Measurements from ENCODE around the gene FBXW7.
"Not testable (repeated sequence)": the region's sequence is repeated elsewhere in the genome, so short reads cannot be mapped to it uniquely, and the experiment has no call there.

FBXW7 gene

DNA sequence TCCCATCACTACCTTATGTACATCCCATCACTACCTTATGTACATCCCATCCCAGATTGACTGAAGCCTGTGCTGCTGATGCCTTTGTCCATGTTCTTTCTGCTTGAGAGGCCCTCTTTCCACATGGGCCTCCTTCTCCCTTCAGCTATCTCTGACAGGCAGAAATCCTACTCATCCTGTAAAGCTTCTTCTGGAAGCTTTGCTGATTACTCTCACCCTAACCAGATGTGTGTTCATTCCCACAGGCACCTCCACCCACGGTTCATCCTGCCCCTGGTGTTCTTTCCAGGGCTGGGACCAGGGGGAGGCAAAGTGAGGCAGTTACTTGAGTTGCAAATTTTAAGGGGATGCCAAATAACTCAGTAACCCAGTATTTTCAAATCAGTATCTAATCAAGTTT lies 22.5 kb upstream of the FBXW7 start:
- H3K4me1 ChIP-seq: no peaks in the 10 kb centered on the region
- no peak for DNase-seq
- H3K36me3 ChIP-seq: no peaks in the 10 kb centered on the region
- TF ChIP-seq CTCF (IDR thresholded peaks at IDR 0.05): no peak
- no peak overlapping the region for H3K27ac ChIP-seq
- intact Hi-C loops (cut with DNase I; ENCODE audit: low total_unique reads): no loop called here
- no peaks in the 10 kb centered on the region for H3K27me3 ChIP-seq
- H3K4me3 ChIP-seq: no peak overlapping the region
- no peaks in the 10 kb centered on the region for H3K9me3 ChIP-seq

- intact Hi-C loops (cut with DNase I; ENCODE audit: low total_unique reads): no loop called here
- Histone ChIP-seq H3K9me3 (no peaks in the 10 kb centered on the region), H3K27ac (no peak overlapping the region), H3K4me3 (no peak overlapping the region), H3K4me1 (no peaks in the 10 kb centered on the region), H3K36me3 (no peaks in the 10 kb centered on the region), H3K27me3 (no peaks in the 10 kb centered on the region)
- no peak for DNase-seq
- no peak for TF ChIP-seq CTCF (IDR thresholded peaks at IDR 0.05)
Measured at GRCh38 chr4:152556834-152557233, 20.9 kb upstream of the FBXW7 start.

DNA sequence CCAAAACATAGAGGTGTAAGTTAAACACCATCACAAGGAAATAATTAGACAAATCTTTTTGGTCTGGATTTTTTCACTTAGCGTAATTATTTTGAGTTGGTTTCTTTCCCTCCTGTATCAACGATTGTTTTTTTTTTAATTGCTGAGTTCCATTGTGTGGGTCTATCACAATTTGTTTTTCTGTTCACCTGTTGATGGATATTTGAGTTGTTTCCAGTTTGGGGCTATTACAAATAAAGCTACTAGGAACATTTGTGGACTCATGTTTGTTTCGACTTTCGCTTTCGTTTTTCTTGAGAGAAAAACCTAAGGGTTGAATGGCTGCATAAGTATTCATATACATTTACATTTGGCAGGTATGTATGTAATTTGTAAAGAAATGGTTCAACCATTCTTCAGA lies 20.4 kb upstream of the FBXW7 start:
- H3K36me3 ChIP-seq: no peaks in the 10 kb centered on the region
- no peak overlapping the region for H3K27ac ChIP-seq
- TF ChIP-seq CTCF (IDR thresholded peaks at IDR 0.05): no peak
- DNase-seq: no peak
- no peaks in the 10 kb centered on the region for H3K4me1 ChIP-seq
- intact Hi-C loops (cut with DNase I; ENCODE audit: low total_unique reads): no loop called here
- H3K27me3 ChIP-seq: no peaks in the 10 kb centered on the region
- H3K4me3 ChIP-seq: no peak overlapping the region
- H3K9me3 ChIP-seq: no peaks in the 10 kb centered on the region

- no peaks in the 10 kb centered on the region for H3K4me1 ChIP-seq
- intact Hi-C loops (cut with DNase I; ENCODE audit: low total_unique reads): no loop called here
- no peaks in the 10 kb centered on the region for H3K36me3 ChIP-seq
- no peak for TF ChIP-seq CTCF (IDR thresholded peaks at IDR 0.05)
- no peak for DNase-seq
- H3K9me3 ChIP-seq: no peaks in the 10 kb centered on the region
- H3K27ac ChIP-seq: no peak overlapping the region
- H3K4me3 ChIP-seq: no peak overlapping the region
- no peaks in the 10 kb centered on the region for H3K27me3 ChIP-seq
Measured at GRCh38 chr4:152554742-152555141, 18.9 kb upstream of the FBXW7 start.

DNA sequence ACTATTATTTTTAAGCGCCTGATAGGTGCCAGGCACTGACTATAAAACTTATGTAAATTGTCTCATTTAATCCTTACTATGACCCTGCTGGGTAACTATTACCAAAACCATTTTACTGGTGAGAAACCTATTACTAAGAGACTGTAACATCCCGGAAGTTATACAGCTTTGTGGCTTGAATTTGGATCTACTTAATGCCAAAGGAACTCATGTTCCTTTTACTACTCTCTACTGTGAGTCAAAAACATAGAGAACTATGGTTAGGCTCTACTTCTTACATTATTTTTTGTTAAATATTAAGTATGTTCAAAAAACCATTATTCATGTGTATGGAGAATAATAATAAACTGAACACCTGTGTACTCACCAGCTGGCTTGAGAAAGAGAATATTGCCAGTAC lies 14.8 kb upstream of the FBXW7 start:
- H3K27ac ChIP-seq; H3K4me1 ChIP-seq; H3K4me3 ChIP-seq; H3K9me3 ChIP-seq; H3K27me3 ChIP-seq; DNase-seq; intact Hi-C loops (cut with DNase I; ENCODE audit: low total_unique reads); H3K36me3 ChIP-seq: not testable (repeated sequence)

- Histone ChIP-seq H3K4me1 (no peaks in the 10 kb centered on the region), H3K27me3 (no peaks in the 10 kb centered on the region), H3K4me3 (no peak overlapping the region), H3K36me3 (peaks cover 0 to 7% (median 0%) of the 10 kb centered on the region in 3 donors), H3K27ac (no peak overlapping the region), H3K9me3 (no peaks in the 10 kb centered on the region)
- no peak for TF ChIP-seq CTCF (IDR thresholded peaks at IDR 0.05)
- no peak for DNase-seq
- intact Hi-C loops (cut with DNase I; ENCODE audit: low total_unique reads): no loop called here
Measured at GRCh38 chr4:152545088-152545487, 9.2 kb upstream of the FBXW7 start.

DNA sequence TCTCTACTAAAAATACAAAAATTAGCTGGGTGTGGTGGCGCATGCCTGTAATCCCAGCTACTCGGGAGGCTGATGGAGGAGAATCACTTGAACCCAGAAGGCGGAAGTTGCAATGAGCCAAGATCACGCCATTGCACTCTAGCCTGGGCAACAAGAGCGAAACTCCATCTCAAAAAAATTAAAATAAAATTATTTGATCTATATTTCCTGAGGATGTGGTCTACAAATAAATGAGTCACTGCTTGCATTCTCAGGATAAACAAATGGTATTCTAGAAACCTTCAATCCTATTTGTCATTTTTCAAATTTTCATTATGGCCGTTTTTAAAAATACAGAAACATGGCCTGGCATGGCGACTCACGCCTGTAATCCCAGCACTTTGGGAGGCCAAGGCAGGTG lies 8.6 kb upstream of the FBXW7 start:
- H3K4me1 ChIP-seq; H3K27me3 ChIP-seq; H3K9me3 ChIP-seq; H3K4me3 ChIP-seq; intact Hi-C loops (cut with DNase I; ENCODE audit: low total_unique reads); DNase-seq; H3K27ac ChIP-seq: not testable (repeated sequence)
- peaks cover 0 to 13% (median 5%) of the 10 kb centered on the region in 3 donors for H3K36me3 ChIP-seq
